Measurements from ENCODE around the gene LGR6.
"Not testable (repeated sequence)": the region's sequence is repeated elsewhere in the genome, so short reads cannot be mapped to it uniquely, and the experiment has no call there.

LGR6 gene

GRCh38 chr1:202189001-202189790, 4.4 kb upstream of the LGR6 start:
- Histone ChIP-seq H3K79me2 (ENCODE audit: insufficient read depth, low read length) (no peaks in the 10 kb centered on the region), H3K9me3 (ENCODE audit: low read length) (no peaks in the 10 kb centered on the region), H4K20me1 (ENCODE audit: insufficient read depth, low read length) (no peaks in the 10 kb centered on the region), H3K27me3 (ENCODE audit: insufficient read depth, low read length) (no peaks in the 10 kb centered on the region), H2AFZ (ENCODE audit: low read length) (no peak overlapping the region), H3K36me3 (ENCODE audit: insufficient read depth, low read length) (no peaks in the 10 kb centered on the region), H3K4me3 (ENCODE audit: low read depth, low read length, poor library complexity, severe bottlenecking) (no peak overlapping the region), H3F3A (ENCODE audit: insufficient read depth, low read length) (no peaks in the 10 kb centered on the region), H3K4me1 (ENCODE audit: insufficient read depth, low read length, severe bottlenecking) (no peaks in the 10 kb centered on the region), H3K9ac (ENCODE audit: low read length) (no peak overlapping the region), H3K27ac (ENCODE audit: low read depth, low read length, poor library complexity, severe bottlenecking) (no peak overlapping the region), H3K4me2 (ENCODE audit: low read length) (no peak overlapping the region), H3K9me2 (ENCODE audit: low read depth, low read length) (no peaks in the 10 kb centered on the region)
- TF ChIP-seq EZH2 (IDR thresholded peaks at IDR 0.05; ENCODE audit: borderline replicate concordance, low read length) = no peak
- TF ChIP-seq, protein P1, sequence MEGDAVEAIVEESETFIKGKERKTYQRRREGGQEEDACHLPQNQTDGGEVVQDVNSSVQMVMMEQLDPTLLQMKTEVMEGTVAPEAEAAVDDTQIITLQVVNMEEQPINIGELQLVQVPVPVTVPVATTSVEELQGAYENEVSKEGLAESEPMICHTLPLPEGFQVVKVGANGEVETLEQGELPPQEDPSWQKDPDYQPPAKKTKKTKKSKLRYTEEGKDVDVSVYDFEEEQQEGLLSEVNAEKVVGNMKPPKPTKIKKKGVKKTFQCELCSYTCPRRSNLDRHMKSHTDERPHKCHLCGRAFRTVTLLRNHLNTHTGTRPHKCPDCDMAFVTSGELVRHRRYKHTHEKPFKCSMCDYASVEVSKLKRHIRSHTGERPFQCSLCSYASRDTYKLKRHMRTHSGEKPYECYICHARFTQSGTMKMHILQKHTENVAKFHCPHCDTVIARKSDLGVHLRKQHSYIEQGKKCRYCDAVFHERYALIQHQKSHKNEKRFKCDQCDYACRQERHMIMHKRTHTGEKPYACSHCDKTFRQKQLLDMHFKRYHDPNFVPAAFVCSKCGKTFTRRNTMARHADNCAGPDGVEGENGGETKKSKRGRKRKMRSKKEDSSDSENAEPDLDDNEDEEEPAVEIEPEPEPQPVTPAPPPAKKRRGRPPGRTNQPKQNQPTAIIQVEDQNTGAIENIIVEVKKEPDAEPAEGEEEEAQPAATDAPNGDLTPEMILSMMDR (IDR thresholded peaks at IDR 0.05; ENCODE audit: low read length) = peak; percentile 53

DNA sequence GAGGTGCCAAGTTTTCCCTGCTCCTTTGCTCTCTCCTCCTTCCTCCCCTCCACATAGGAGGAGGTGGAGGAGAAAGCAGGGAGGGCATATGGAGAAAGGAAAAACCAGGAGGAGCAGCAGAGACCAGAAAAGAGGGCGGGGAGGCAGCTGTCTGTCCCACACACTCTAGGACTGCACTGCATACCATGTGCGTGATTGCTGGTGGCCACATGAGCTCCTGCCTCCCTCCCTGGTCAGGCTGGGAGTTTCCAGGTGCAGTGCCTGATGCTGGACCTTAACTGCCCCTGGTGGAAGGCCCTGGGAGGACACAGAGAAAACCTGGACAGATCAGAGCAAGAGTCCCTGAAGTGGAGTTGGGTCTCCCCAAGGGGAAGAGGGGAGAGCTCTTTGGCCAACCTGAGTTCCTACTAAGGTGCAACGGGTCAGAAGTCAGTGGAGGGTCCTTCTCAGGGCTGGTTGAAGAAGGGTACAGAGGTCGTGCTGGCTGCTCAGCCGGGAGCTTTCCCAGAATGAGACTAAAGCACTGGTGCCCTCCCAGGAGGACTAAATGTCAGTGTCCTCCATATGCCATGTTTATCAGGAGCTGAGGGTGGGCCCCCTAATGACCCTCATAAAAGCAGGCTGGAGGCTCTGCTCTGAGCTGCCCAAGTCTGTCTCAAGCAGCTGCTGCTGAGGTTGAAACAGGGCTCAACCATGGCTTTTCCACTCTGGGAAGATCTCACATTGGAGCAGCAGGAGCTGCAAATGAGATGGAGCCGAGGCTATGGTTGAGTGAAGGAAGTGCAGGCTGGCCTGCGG, 3.5 kb upstream of the LGR6 start:
- Histone ChIP-seq H3K9me2 (ENCODE audit: low read depth, low read length) (no peaks in the 10 kb centered on the region), H3K4me3 (ENCODE audit: low read depth, low read length, poor library complexity, severe bottlenecking) (no peak overlapping the region), H3F3A (ENCODE audit: insufficient read depth, low read length) (no peaks in the 10 kb centered on the region), H2AFZ (ENCODE audit: low read length) (no peak overlapping the region), H3K4me1 (ENCODE audit: insufficient read depth, low read length, severe bottlenecking) (no peaks in the 10 kb centered on the region), H4K20me1 (ENCODE audit: insufficient read depth, low read length) (no peaks in the 10 kb centered on the region), H3K27me3 (ENCODE audit: insufficient read depth, low read length) (no peaks in the 10 kb centered on the region), H3K27ac (ENCODE audit: low read depth, low read length, poor library complexity, severe bottlenecking) (no peak overlapping the region), H3K9me3 (ENCODE audit: low read length) (no peaks in the 10 kb centered on the region), H3K9ac (ENCODE audit: low read length) (no peak overlapping the region), H3K4me2 (ENCODE audit: low read length) (no peak overlapping the region), H3K36me3 (ENCODE audit: insufficient read depth, low read length) (no peaks in the 10 kb centered on the region), H3K79me2 (ENCODE audit: insufficient read depth, low read length) (no peaks in the 10 kb centered on the region)
- no peak for TF ChIP-seq EZH2 (IDR thresholded peaks at IDR 0.05; ENCODE audit: borderline replicate concordance, low read length)
- TF ChIP-seq, protein P1 (IDR thresholded peaks at IDR 0.05; ENCODE audit: low read length) = no peak

DNA sequence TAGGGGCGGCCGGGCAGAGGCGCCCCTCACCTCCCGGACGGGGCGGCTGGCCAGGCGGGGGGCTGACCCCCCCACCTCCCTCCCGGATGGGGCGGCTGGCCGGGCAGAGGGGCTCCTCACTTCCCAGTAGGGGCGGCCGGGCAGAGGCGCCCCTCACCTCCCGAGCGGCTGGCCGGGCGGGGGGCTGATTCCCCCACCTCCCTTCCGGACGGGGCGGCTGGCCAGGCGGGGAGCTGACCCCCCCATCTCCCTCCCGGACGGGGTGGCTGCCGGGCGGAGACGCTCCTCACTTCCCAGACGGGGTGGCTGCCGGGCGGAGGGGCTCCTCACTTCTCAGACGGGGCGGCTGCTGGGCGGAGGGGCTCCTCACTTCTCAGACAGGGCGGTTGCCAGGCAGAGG, 2.2 kb upstream of the LGR6 start:
- H3K27ac ChIP-seq (ENCODE audit: low read depth, low read length, poor library complexity, severe bottlenecking); H3K9me2 ChIP-seq (ENCODE audit: low read depth, low read length); H3K4me2 ChIP-seq (ENCODE audit: low read length); H3K9me3 ChIP-seq (ENCODE audit: low read length); H3K79me2 ChIP-seq (ENCODE audit: insufficient read depth, low read length); H3K27me3 ChIP-seq (ENCODE audit: insufficient read depth, low read length); H4K20me1 ChIP-seq (ENCODE audit: insufficient read depth, low read length); H2AFZ ChIP-seq (ENCODE audit: low read length); H3F3A ChIP-seq (ENCODE audit: insufficient read depth, low read length); H3K36me3 ChIP-seq (ENCODE audit: insufficient read depth, low read length); H3K4me3 ChIP-seq (ENCODE audit: low read depth, low read length, poor library complexity, severe bottlenecking); H3K9ac ChIP-seq (ENCODE audit: low read length); H3K4me1 ChIP-seq (ENCODE audit: insufficient read depth, low read length, severe bottlenecking): not testable (repeated sequence)

Measured in OCI-LY1 (cell line).